Left kidney (tissue), 2 donors: ENCODE data around the gene BDH1. TPM values are rescaled to one million over a fixed set of nuclear protein-coding genes. Genes with fewer than 3 reads are reported as not detected.
"Not testable (repeated sequence)": the region's sequence is repeated elsewhere in the genome, so short reads cannot be mapped to it uniquely, and the experiment has no call there.

Experiments used
- DNase-seq: peaks from one replicate; pipeline ENCODE4 v3.0.0-alpha.2; 2013
- polyA plus RNA-seq: library from polyadenylated mRNA; unstranded; fragments of 120-200 nt; gene quantifications from one replicate; pipeline ENCODE4 v1.2.1, GENCODE V29; 2013; ENCODE audit not compliant: insufficient read length

BDH1 gene
- polyA plus RNA-seq, 1 donor, result 52.2 TPM

- no peak for DNase-seq
Measured at GRCh38 chr3:197486861-197487260, 68.9 kb downstream of the BDH1 start.

- DNase-seq, result no peak
Measured at GRCh38 chr3:197485143-197485542, 70.6 kb downstream of the BDH1 start.

GRCh38 chr3:197484204-197484901, 71.4 kb downstream of the BDH1 start:
- no peak for DNase-seq

GRCh38 chr3:197482001-197482400, 73.8 kb downstream of the BDH1 start:
- DNase-seq, result no peak

GRCh38 chr3:197480320-197480719, 75.4 kb downstream of the BDH1 start:
- no peak for DNase-seq

- no peak for DNase-seq
Measured at GRCh38 chr3:197478746-197479668, 76.8 kb downstream of the BDH1 start.

GRCh38 chr3:197477816-197478215, 78.0 kb downstream of the BDH1 start:
- DNase-seq, result not testable (repeated sequence)

GRCh38 chr3:197475997-197476525, 79.7 kb downstream of the BDH1 start:
- no peak for DNase-seq

- DNase-seq, result no peak
Measured at GRCh38 chr3:197475514-197475913, 80.3 kb downstream of the BDH1 start.

- DNase-seq, result no peak
Measured at GRCh38 chr3:197472151-197472550, 83.6 kb downstream of the BDH1 start.

- DNase-seq, result no peak
Measured at GRCh38 chr3:197471221-197472010, 84.4 kb downstream of the BDH1 start.

- no peak for DNase-seq
Measured at GRCh38 chr3:197468866-197469382, 86.8 kb downstream of the BDH1 start.

- DNase-seq, result no peak
Measured at GRCh38 chr3:197468167-197468566, 87.6 kb downstream of the BDH1 start.

- DNase-seq, result no peak
Measured at GRCh38 chr3:197466586-197467399, 89.0 kb downstream of the BDH1 start.

- DNase-seq, result no peak
Measured at GRCh38 chr3:197465996-197466549, 89.7 kb downstream of the BDH1 start.

- DNase-seq, result no peak
Measured at GRCh38 chr3:197465197-197465995, 90.4 kb downstream of the BDH1 start.

GRCh38 chr3:197464794-197465193, 91.0 kb downstream of the BDH1 start:
- DNase-seq, result no peak

GRCh38 chr3:197463279-197463678, 92.5 kb downstream of the BDH1 start:
- no peak for DNase-seq

GRCh38 chr3:197462808-197463207, 93.0 kb downstream of the BDH1 start:
- no peak for DNase-seq

GRCh38 chr3:197460639-197461038, 95.1 kb downstream of the BDH1 start:
- DNase-seq, result no peak
